GM19035 (cell line): ENCODE results near the gene LIPH.
"Not testable (repeated sequence)": the region's sequence is repeated elsewhere in the genome, so short reads cannot be mapped to it uniquely, and the experiment has no call there.

Experiments used
- ATAC-seq: cut with Tn5 transposase; IDR thresholded peaks from one replicate; pipeline ENCODE4 v1.9.1; 2021; ENCODE audit not compliant: unreplicated experiment

LIPH gene

GRCh38 chr3:185489462-185489861 lies 62.9 kb downstream of the LIPH start:
- ATAC-seq, result no peak

DNA sequence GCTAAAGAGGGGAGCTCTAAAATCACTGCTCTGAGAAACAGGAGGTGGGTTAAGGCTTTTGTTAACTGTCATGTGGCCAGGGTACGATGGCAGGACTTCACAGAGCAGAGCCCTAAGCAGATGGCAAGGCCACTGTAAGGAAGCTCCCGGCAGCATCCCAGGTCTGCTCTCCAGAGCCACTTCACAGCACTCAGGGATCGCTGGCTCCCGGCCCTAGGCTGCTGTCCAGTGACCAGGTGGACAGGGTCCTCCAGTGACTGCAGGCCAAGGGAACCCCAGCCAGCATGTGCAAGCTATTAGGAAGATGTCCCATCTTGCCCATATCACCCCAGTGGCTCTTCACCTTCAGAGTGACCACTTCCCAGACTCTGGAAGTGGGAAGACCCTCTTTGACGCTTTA lies 63.9 kb downstream of the LIPH start:
- no peak for ATAC-seq

GRCh38 chr3:185486394-185486793 lies 66.0 kb downstream of the LIPH start:
- ATAC-seq, result no peak

GRCh38 chr3:185484296-185484695 lies 68.1 kb downstream of the LIPH start:
- no peak for ATAC-seq

- no peak for ATAC-seq
Measured at GRCh38 chr3:185479373-185479945, 72.9 kb downstream of the LIPH start.

DNA sequence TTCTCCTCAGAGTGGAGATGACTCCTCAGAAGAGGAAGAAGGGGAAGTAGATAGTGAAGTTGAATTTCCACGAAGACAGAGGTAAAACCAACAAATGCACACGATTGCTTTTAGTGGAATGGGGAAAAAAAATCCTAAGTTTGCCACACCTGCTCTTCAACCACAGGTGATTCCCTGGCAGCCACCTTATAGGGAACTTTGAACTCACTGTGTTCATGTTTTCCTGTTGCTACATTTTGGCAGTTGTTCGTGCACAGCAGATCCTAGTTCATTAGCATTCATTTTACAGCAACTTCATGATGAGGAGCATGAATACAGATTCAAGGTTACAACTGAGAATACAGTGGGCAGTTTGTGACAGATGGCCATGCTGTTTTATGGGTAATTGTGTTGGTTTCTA lies 75.1 kb downstream of the LIPH start:
- no peak for ATAC-seq

GRCh38 chr3:185474922-185475321 lies 77.5 kb downstream of the LIPH start:
- ATAC-seq, result not testable (repeated sequence)

- ATAC-seq, result no peak
Measured at GRCh38 chr3:185473290-185473815, 79.0 kb downstream of the LIPH start.

DNA sequence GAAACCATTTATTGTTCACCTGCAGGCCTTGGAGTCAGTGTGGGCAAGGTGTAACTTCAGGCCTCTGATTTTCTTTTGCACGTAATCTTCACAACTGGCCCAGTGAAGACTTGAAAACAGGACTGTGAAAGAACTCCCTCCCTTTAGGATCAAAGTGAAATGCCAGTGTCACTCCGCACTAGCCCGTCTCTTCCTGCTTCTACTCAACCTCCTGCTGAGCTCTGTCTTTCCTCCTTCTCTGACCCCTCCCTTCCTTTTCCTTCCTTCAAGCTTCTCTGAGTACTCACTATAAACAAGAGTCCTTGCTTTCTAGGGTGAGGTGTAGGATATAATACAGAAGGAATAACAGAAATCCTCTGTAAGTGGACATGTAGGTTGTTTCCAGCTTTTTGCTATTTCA lies 82.1 kb downstream of the LIPH start:
- no peak for ATAC-seq

- ATAC-seq, result no peak
Measured at GRCh38 chr3:185469542-185469941, 82.8 kb downstream of the LIPH start.

DNA sequence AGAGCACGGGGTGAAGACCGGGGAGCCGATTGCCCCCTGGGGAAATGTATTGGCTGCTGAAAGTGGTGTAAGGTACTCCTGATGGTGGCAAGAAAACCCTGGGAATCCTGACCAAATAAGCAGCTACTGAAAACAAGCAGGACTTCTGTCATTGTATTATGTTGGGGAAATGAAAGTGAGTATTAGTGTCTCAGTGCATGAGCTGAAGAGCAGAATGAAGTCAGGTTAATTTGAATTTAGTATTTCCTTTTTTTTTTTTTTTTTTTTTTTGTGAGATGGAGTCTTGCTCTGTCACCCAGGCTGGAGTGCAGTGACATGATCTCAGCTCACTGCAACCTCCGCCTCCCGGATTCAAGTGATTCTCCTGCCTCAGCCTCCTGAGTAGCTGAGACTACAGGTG lies 86.3 kb downstream of the LIPH start:
- not testable (repeated sequence) for ATAC-seq

DNA sequence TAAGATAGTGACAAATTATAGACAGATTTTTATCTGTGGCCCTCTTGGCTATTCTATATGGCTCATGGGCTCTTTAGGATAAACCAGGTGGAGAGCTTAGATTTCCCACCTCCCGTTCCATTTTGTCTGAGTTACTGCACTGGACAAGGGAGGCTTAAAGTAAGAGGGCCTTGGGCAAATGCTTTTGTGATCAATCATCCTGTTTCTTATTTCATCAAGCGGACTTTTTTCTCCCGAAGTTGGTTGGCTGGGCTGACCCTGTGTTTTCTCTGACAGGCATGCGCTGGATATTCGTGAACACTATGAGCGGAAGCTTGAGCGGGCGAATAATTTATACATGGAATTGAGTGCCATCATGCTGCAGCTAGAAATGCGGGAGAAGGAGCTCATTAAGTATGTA lies 86.9 kb downstream of the LIPH start:
- ATAC-seq, result no peak

DNA sequence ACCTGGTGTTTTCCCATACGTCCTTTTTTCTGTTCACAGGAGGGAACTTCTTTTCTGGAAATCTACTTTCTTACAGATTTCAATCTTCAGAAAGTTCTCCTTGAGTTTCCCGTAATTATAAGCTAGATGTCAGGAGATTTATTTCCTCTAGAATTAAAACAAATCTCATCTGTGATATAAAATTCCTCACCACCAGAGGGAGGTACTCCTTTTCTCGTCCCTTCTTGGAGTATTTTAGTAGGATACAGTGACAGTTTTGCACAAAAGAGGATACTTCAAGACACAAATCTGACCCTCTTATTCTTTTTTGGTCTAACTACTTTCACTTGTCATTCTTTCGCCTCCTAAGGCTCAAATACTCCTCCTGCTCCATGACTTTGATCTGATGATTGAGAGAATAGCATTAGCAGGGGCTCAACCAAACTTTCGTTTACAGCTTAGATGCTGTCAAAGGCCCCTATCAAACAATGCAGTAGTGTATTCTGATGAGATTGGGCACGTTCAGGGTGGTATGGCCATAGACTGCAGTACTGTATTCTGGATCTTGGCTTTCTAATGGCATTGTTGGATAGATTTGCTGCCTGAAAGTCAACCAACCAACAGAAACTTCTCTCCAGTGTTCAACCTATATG lies 91.6 kb downstream of the LIPH start:
- ATAC-seq, result no peak

GRCh38 chr3:185460309-185460708 lies 92.1 kb downstream of the LIPH start:
- no peak for ATAC-seq

- no peak for ATAC-seq
Measured at GRCh38 chr3:185457376-185457775, 95.0 kb downstream of the LIPH start.
